HG02981 (cell line): ENCODE measurements around the gene ADGRV1.
"Not testable (repeated sequence)": the region's sequence is repeated elsewhere in the genome, so short reads cannot be mapped to it uniquely, and the experiment has no call there.

Source experiments
- ATAC-seq: cut with Tn5 transposase; IDR thresholded peaks from one replicate; pipeline ENCODE4 v1.9.1; 2021; ENCODE audit warnings: mild to moderate bottlenecking, moderate library complexity; ENCODE audit not compliant: unreplicated experiment

ADGRV1 gene

DNA sequence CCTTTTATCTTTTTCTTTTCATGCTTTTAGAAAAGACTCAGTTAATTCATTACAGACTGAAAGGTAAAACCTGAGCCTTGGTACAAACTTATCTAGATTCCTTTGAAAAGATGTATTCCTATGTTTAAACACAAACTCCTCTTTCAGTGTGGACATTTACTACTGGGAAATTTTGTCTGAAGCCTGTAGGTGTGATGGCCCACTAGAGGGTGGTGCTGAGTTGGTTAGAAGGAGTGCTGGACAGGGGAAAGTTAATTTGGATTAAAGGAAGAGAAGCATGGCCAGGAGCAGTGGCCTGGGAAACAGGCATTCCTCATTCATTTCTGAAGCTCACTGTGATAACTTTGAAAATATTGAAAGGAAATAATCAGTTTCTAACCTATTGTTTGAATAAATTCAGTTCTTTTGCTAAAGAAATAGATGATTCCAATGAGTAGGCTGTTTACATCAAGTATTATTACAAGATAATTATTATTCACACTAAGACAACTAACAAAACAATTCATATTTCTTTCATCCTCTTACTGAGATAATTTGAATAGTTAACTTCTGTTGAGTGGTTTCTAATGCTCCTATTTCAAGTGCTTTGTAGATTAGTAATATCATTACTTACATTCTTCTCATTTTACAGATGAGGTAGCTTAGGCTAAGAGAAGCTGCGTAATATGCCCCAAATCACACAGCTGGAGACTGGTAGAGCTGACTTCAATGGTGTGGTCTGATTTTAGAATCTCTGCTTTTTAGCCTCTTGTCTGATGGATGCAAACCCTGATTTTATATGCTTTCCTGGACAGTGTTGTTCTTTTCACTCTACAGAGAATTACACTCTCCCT, 150.9 kb downstream of the ADGRV1 start:
- peak; percentile 64 for ATAC-seq

DNA sequence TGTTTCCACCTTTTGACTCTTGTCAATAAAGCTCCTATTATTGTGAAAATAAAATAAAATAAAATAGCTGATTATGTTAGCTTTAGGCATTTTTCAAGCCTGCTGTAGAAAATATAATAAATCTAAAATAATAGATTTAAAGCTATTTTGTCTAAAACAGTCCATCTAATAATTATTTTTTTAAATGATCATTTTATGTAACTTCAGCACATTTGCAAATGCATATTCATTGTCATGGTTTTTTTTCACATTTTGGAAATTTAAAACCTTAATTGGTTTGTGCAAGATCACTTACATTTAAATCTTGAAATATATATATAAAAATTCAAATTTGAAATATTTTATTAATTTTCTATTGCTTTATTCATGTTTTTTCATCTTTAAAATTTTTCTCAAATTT, 159.8 kb downstream of the ADGRV1 start:
- ATAC-seq = no peak

DNA sequence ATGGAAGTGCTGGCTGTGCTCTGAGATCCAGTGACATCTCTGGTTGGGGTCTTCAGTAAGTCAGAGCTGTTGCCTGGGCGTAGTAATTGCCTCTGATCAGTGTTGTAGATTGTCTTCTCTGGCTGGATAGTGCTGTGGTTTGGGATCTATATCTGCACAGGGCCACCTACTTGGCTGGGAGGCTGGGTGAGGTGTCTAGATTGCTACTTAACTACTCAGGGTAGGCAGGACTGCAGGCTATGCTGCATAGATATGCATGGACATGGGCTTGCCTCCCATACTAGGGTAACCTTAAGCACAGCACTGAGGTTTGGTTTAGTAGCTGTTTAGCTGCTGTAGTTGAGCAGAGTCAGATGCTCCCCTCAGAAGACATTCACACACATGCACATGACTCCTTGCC, 181.0 kb downstream of the ADGRV1 start:
- no peak for ATAC-seq

DNA sequence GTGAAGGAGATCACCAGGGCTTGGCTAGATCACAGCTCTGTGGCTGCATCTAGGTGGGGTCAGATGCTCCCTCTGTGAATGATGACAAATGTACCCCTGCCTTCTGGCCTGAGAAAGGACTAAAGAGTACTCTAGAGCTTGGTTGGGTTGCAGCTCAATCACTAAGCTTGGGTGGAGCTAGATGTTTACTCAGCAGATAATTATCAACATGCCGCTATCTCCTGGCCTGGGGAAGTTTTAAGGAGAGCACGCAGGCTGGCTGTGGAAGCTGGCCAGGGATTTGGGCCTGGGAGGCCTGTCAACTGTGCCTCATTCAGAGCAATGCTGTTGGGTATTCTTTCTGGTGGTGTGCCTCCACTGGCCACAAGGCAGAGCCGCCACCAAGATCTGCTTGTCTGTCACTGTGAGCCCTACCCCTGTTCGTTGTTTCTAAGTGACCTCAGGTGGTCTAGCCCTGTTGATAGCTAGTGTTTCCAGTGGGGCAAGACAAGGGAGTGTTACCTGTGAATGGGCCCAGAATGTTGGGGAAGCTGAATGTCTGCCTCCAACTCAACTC, 181.7 kb downstream of the ADGRV1 start:
- no peak for ATAC-seq

DNA sequence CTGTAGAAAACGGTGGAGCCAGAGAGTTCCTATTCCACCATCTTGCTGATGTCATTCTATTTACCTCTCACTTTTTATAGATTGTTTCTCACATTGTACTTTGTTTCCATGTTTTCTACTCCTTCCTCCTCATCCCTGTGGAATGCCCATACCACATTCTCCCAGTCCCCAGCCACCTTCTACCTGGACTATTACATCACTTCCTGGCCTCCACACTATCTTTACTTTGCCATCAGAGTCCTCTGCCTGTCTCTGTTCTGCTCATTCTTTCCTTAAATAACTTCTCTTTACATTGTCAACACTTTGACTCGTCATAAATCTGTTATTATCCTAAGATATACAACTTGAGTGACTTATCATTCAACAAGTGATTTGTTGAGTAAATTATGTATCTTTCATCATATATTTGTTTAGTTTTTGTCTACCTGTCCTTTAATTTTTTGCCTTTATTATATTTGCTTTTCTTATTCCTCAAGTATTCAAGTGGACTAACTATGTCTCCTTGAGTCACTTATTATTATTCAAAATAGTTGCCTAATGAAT, 182.5 kb downstream of the ADGRV1 start:
- no peak for ATAC-seq

DNA sequence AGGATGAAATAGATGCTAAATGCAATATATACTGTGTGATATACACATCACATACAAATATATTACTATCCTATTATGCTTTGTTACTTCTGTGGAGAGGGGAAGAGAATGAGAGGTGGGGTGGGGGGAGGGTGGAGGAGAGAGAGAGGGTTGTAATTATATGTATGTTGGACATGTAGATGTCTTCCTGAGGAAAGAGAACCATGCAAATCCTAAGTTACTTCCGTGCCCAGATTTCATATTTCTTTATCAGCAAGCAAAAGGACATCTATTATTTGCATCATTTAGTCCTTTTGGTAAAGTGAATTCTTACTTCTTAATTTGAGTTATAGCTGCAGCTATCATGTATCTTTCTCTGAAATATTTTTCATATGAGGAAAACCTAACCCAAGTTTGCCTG, 187.5 kb downstream of the ADGRV1 start:
- no peak for ATAC-seq

DNA sequence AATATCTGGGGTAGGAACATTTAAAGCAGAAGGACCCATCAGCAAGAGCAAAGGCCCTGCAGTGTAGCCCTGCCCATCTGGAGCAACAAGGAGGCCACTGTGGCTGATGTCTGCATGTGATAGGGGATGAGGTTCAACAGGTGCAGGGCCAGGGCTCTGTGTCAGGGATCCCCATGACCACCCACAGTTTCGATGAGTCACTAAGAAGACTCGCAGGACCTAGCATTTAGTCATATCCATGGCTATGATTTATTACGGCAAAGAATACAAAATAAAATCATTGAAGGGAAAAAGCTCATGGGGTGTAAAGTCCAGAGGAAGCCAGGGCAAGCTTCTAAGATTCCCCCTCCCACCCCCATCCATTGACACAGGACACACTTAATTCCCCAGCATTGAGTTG, 188.6 kb downstream of the ADGRV1 start:
- ATAC-seq = no peak

DNA sequence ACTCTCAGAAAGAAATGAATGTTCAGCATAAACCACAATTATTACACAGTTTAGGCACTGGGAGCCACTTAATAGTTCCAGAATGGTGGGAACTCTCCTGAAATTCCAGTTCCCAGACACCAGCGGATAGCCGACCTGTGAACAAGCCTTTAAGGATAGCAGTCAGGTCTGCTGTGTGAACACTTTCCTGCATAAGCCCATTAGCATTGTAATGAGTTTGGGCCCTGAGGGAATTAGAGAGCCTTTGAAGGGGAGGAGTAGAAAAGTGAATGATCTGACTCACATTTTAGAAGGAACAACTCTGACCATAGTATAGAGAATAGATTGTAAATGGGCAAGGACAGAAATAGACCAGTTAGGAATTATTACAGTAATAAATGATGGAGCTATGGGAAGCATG, 189.1 kb downstream of the ADGRV1 start:
- ATAC-seq = no peak

DNA sequence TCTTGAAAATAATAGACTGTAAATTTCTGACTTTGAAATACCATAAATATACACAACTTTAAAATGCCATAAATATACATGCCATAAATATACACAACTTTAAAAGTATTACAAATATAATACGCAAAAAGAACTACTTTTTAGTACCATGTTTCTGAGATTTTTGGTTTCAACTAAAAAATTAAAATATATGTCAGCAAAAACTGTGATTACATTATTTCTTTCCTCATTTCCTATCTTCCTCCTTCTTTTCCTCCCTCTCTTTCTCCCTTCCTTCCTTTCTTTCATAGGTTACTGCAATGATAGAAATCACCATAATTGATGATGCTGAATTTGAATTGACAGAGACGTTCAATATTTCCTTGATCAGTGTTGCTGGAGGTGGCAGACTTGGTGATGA, 200.5 kb downstream of the ADGRV1 start:
- ATAC-seq = no peak

DNA sequence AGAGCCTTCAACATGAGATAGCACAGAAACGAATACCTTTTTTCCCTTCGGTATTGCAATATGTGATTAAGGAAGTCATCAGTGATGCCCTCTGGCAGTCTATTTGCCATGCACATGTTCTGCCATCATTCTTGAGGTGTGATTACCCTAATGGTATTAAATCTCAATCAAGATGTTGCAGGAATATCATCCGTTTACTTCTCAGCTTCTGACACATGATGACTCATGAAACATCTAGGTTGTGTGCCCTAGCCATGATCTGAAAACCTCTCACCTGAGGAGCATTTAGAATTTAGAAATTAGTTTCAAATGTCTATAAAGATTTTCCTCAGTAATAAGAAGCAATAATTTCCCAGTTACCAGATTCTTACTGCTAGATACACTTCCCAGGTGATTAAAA, 209.1 kb downstream of the ADGRV1 start:
- no peak for ATAC-seq

DNA sequence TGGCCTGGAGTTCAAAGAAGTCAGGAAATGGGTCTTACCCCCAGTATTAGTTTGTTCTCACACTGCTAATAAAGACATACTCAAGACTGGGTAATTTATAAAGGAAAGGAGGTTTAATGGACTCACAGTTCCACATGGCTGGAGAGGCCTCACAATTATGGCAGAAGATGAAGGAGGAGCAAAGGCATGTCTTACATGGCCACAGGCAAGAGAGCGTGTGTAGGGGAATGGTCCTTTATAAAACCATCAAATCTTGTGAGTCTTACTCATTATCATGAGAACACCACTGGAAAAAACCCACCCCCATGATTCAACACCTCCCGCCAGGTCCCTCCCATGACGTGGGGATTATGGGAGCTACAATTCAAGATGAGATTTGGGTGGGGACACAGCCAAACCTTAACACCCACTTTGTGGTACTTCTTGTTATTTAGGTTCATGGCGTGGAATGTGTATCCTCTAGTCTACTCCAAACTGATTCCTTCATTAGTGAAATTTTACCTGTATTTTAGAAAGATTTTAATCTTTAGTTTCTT, 211.5 kb downstream of the ADGRV1 start:
- not testable (repeated sequence) for ATAC-seq

DNA sequence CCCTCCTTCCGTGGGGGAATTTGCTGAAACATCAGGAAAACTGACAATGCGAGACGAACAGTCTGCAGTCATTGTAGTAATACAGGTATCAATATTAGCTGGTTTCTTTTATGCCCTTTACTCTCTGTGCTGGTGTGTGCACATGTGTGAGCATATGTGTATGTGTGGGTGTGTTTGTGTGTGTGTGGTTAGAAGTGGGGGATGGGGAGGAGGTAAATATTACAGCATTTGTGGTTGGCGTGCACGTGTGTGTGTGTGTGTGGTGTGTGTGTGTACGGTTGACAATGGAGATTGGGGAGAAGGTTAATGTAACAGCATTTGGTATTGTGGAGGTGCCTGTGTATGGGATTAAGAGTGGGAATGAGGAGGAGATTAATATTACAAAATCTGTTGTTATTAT, 219.4 kb downstream of the ADGRV1 start:
- no peak for ATAC-seq

DNA sequence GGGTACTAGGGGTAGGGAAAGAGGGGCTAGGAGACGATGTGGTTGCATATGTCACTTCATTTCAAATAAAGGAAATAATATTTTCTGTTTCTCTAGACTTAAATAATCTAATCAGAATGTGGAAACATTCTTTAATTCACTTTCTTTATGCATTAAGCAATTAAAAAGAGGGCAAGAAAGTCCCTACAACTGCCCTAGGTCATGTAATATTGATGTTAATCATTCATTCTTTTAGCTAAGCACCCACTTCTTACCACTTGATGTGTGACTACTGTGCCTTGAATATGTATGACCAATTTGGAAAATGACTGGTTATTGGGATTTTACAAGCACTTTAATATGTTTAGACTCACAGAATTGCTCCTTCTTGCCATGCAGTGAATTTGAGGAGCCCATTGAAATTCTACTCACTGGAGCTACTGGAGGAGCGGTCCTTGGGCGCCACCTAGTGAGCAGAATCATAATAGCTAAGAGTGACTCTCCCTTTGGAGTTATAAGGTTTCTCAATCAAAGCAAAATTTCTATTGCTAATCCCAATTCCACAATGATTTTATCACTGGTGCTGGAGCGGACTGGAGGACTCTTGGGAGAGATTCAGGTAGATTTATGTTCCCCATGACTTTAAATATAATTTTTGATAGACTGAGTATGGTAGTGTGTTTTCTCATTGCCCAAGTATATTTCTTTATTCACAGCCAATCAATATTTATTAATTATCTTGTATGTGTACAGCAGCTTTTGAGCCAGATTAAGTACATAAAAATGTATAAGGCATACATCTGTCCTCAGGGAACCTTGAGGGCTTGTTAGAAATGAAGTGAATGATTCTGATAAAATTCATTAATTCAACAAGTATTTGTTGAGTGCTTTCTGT, 225.1 kb downstream of the ADGRV1 start:
- peak; percentile 92 for ATAC-seq

DNA sequence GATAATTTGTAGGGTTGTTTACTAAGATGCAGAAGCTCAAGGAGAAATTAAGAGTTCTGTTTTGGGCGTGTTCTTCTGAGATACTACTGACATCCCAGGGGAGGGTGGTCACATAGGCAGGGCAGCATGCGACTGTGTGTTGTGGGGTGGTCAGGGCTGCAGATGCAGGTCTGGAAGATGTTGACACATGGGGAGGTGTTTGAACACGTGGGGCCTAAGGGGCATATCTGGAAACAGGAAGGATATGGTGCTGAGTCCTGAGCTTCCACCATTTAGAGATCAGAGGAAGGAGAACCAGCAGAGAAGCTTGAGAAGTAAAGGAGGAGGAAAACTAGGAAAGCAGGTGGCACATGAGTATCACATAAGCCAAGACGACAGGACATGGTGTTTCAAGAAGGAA, 228.2 kb downstream of the ADGRV1 start:
- no peak for ATAC-seq

DNA sequence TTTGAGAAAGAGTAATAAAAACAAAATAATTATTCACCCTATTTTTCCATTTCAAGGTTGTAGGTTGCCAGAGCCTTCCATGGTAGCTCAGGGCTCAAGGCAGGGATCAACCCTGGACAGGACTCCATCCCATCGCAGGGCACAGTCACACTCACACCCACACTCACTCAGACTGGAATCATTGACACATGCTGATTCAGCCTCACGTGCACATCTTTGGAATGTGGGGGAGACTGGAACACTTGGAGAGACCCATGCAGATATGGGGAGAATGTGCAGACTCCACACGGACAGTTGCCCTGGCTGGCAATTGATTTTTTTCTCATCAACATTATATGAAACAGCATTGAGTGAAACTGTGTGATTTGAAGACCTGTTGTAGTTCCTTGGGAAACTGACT, 234.1 kb downstream of the ADGRV1 start:
- no peak for ATAC-seq

DNA sequence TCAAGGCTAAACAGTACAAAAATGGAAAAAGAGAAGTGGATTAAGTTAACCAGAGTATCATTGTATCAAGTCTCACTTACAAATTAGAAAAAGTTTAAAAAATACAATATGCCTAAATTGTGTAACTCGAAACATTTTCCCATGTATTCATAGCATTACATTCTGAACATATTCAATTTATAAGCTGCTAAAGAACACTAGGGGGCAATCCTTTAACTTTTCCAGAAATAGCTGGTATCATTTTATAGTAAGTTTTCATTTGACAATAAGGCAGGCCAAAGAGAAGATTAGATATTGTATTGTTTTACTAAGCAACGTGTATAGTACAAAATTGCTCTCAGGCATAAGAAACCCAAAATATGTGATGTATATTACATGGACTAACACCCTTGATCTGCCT, 234.6 kb downstream of the ADGRV1 start:
- ATAC-seq = no peak

DNA sequence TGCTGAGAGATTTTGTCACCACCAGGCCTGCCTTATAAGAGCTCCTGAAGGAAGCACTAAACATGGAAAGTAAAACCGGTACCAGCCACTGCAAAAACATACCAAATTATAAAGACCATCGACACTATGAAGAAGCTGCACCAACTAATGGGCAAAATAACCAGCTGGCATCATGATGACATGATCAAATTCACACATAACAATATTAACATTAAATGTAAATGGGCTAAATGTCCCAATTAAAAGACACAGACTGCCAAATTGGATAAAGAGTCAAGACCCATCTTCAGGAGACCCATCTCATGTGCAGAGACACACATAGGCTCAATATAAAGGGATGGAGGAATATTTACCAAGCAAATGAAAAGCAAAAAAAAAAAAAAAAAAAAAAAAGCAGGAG, 238.3 kb downstream of the ADGRV1 start:
- not testable (repeated sequence) for ATAC-seq

DNA sequence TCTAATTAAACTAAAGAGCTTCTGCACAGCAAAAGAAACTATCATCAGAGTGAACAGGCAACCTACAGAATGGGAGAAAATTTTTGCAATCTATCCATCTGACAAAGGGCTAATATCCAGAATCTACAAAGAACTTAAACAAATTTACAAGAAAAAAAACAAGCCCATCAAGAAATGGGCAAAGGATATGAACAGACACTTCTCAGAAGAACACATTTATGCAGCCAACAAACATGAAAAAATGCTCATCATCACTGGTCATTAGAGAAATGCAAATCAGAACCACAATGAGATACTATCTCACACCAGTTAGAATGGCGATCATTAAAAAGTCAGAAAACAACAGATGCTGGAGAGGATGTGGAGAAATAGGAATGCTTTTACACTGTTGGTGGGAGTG, 241.5 kb downstream of the ADGRV1 start:
- ATAC-seq = not testable (repeated sequence)

DNA sequence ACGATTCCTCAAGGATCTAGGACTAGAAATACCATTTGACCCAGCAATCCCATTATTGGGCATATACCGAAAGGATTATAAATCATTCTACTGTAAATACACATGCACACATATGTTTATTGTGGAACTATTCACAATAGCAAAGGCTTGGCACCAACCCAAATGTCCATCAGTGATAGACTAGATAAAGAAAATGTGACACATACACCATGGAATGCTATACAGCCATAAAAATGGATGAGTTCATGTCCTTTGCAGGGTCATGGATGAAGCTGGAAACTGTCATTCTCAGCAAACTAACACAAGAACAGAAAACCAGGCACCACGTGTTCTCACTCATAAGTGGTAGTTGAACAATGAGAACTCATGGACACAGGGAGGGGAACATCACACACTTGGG, 241.9 kb downstream of the ADGRV1 start:
- not testable (repeated sequence) for ATAC-seq

DNA sequence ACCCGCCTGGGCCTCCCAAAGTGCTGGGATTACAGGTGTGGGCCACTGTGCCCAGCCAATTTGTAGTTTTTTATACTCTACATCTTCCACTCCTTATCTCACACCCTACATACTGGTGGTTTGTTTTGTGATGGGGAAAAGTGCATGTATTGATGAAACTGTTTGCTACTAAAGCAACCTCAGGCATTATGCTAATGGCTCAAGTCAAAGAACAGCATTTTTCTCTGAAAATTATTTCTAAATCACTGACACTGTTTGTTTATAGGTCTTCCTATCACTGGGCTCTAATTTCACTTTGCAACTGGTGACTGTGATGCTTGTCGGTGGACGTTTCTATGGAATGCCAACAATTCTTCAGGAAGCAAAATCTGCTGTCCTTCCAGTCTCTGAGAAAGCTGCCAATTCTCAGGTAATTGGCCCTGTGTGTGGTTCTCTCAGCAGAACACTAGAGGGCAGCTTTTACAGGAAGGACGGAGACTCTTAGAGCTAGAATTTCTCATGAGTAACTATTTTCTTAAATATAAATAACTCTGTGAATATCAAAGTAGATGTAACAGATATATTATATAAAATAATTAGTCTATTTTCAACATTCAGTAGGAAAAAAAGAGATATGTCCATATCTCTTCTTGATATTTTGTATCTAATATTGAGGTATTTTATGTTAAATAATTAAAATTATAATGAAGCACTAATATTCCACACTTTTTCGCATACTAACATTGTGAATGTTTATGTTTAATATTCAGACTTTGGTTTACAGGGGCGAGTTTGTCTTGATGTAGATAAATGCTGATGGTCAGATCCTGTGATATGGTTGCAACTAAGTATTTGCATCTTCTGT, 244.1 kb downstream of the ADGRV1 start:
- ATAC-seq = peak; percentile 91
